Calu3 (cell line): ENCODE measurements around the gene SIRT5. TPM values are rescaled to one million over a fixed set of nuclear protein-coding genes. Genes with fewer than 3 reads are reported as not detected.

ENCODE experiments used
- BruUV-seq: library from RNA; stranded (reverse); fragments of 400-500 nt; replicated peaks from 2 replicates; lab custom pipeline; 2021; lab: Mats Ljungman, UMichigan
- CTCF ChIA-PET: fragments of 300-600 bp; sonication (Branson Sonifier 250); formaldehyde crosslinking; loops from one replicate; lab custom pipeline; 2022; ENCODE audit warnings: antibody characterized with exemption; lab: Charles Lee
- DNase-seq: peaks from one replicate; pipeline ENCODE4 v3.0.0; 2022
- H3K27ac Mint-ChIP-seq: one replicate; pipeline ENCODE4 v1.8.0; 2022; ENCODE audit warnings: mixed read lengths; ENCODE audit not compliant: unreplicated experiment
- H3K27me3 Mint-ChIP-seq: one replicate; pipeline ENCODE4 v1.8.0; 2022; ENCODE audit warnings: mixed read lengths; ENCODE audit not compliant: unreplicated experiment
- H3K36me3 Mint-ChIP-seq: one replicate; pipeline ENCODE4 v1.8.0; 2022; ENCODE audit warnings: mild to moderate bottlenecking, moderate library complexity, mixed read lengths; ENCODE audit not compliant: insufficient read depth, unreplicated experiment
- H3K4me1 Mint-ChIP-seq: one replicate; pipeline ENCODE4 v1.8.0; 2022; ENCODE audit warnings: mild to moderate bottlenecking, low read depth, mixed read lengths; ENCODE audit not compliant: unreplicated experiment
- H3K4me3 Mint-ChIP-seq: one replicate; pipeline ENCODE4 v1.8.0; 2022; ENCODE audit warnings: mild to moderate bottlenecking, low read depth, moderate library complexity, mixed read lengths; ENCODE audit not compliant: unreplicated experiment
- H3K9me3 Mint-ChIP-seq: one replicate; pipeline ENCODE4 v1.8.0; 2022; ENCODE audit warnings: low read depth, mixed read lengths; ENCODE audit not compliant: unreplicated experiment
- CTCF ChIP-seq: fragments of 200-600 bp; IDR thresholded peaks from one replicate; pipeline ENCODE4 v1.8.0; 2022; ENCODE audit warnings: antibody characterized with exemption; ENCODE audit not compliant: unreplicated experiment
- intact Hi-C: fragments of 100-400 bp; cut with micrococcal nuclease; formaldehyde crosslinking; loops from one replicate; pipeline ENCODE4 v1.10.0; 2022; ENCODE audit not compliant: unreplicated experiment
- total RNA-seq: library from RNA; stranded (reverse); gene quantifications from 2 replicates; pipeline ENCODE4 v1.2.3, GENCODE V29; 2022

SIRT5 gene
- total RNA-seq, 1 experiment from 2014 or later, result 13.5 TPM

GRCh38 chr6:13638014-13638413 is 63.6 kb downstream of the SIRT5 start:
- Mint-ChIP-seq H3K4me3 (no peak overlapping the region), H3K36me3 (peaks cover 10% of the 10 kb centered on the region), H3K9me3 (no peaks in the 10 kb centered on the region), H3K27ac (peak overlapping the region; percentile 56), H3K4me1 (no peaks in the 10 kb centered on the region), H3K27me3 (no peaks in the 10 kb centered on the region)
- intact Hi-C loops, result no loop called here
- CTCF ChIA-PET, result no interaction called here
- no peak for DNase-seq
- no TSS peak for BruUV-seq
- TF ChIP-seq CTCF, result no peak

GRCh38 chr6:13638626-13639025 is 64.2 kb downstream of the SIRT5 start:
- intact Hi-C loops, result no loop called here
- H3K27ac Mint-ChIP-seq, result peak overlapping the region; percentile 56
- peaks cover 10% of the 10 kb centered on the region for H3K36me3 Mint-ChIP-seq

GRCh38 chr6:13641315-13641714 is 66.9 kb downstream of the SIRT5 start:
- Mint-ChIP-seq H3K4me3 (no peak overlapping the region), H3K36me3 (no peaks in the 10 kb centered on the region), H3K9me3 (no peaks in the 10 kb centered on the region), H3K27ac (no peak overlapping the region), H3K27me3 (no peaks in the 10 kb centered on the region), H3K4me1 (no peaks in the 10 kb centered on the region)
- CTCF ChIA-PET, result no interaction called here
- no peak for DNase-seq
- no peak for TF ChIP-seq CTCF
- BruUV-seq, result no TSS peak
- intact Hi-C loops, result no loop called here

More at GRCh38 chr6:13638626-13639025, 64.2 kb downstream of the SIRT5 start:
- CTCF ChIA-PET, result no interaction called here
- Mint-ChIP-seq H3K4me1 (no peaks in the 10 kb centered on the region), H3K27me3 (no peaks in the 10 kb centered on the region), H3K9me3 (no peaks in the 10 kb centered on the region), H3K4me3 (no peak overlapping the region)
- no peak for DNase-seq
- no peak for TF ChIP-seq CTCF
- BruUV-seq, result no TSS peak

- no peak overlapping the region for H3K27ac Mint-ChIP-seq
These were observed 68.7 kb downstream of the SIRT5 start for GRCh38 chr6:13643125-13643524.

More at GRCh38 chr6:13643125-13643524, 68.7 kb downstream of the SIRT5 start:
- H3K9me3 Mint-ChIP-seq, result no peaks in the 10 kb centered on the region
- no peaks in the 10 kb centered on the region for H3K36me3 Mint-ChIP-seq
- no peaks in the 10 kb centered on the region for H3K4me1 Mint-ChIP-seq
- no peak overlapping the region for H3K4me3 Mint-ChIP-seq
- DNase-seq, result no peak
- CTCF ChIA-PET, result no interaction called here
- TF ChIP-seq CTCF, result no peak
- no peaks in the 10 kb centered on the region for H3K27me3 Mint-ChIP-seq
- BruUV-seq, result no TSS peak
- intact Hi-C loops, result no loop called here
